ENCODE data around the gene DNAH11. TPM values are rescaled to one million over a fixed set of nuclear protein-coding genes. Genes with fewer than 3 reads are reported as not detected.

The DNAH11 gene
- total RNA-seq, 1 experiment from 2014 or later, result 0.54 TPM

DNA sequence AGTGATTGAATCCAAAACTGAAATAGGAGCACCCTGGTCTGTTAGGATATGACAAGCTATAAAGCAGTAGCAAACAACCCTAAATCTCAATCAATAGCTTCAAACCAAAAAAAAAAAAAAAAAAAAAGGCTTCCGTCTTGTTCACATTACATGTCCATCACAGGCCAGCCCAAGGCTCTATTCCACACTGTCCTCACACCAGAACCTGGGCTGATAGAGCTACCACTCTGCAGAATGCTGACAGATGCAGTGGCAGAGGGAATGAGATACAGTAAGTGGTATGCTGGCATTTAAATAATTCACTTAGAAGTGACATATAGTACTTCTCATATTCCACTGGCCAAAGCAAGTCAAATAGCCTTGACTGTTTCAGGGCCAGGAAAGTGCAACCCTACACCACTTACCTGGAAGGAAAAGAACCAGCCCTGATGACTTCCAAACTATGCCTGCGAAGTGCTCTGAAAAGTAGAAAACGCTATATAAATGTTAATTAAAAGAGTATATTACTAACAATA is 397.1 kb downstream of the DNAH11 start:
- POLR2A ChIA-PET (ENCODE audit: low non-redundant PET), result no interaction called here
- Histone ChIP-seq H3K9me3 (ENCODE audit: low read depth, low read length, poor library complexity, severe bottlenecking) (peaks cover 11% of the 10 kb centered on the region), H3K4me3 (ENCODE audit: low read depth, low read length, poor library complexity, severe bottlenecking) (no peak overlapping the region), H3K36me3 (ENCODE audit: insufficient read depth, low read length, poor library complexity, severe bottlenecking) (peaks cover 12% of the 10 kb centered on the region), H3K27ac (ENCODE audit: low read depth, low read length, poor library complexity, severe bottlenecking) (no peak overlapping the region), H3K27me3 (replicated peaks; ENCODE audit: insufficient read depth, low read depth, low read length, poor library complexity) (no peaks in the 10 kb centered on the region), H3K4me1 (ENCODE audit: insufficient read depth, low read length, poor library complexity, severe bottlenecking) (peaks cover 44% of the 10 kb centered on the region)
- CTCF ChIA-PET, result no interaction called here
- intact Hi-C loops (cut with micrococcal nuclease; ENCODE audit: unreplicated experiment), result loop anchor here (5.0 kb wide), 1 partner anchor 73 kb away; no protein-coding TSS in a partner anchor
- no peak for DNase-seq (ENCODE audit: low spot score)
- no peak for TF ChIP-seq EZH2 (IDR thresholded peaks at IDR 0.05; ENCODE audit: borderline replicate concordance, low read depth, low read length, poor library complexity, severe bottlenecking)
- TF ChIP-seq, protein P1, sequence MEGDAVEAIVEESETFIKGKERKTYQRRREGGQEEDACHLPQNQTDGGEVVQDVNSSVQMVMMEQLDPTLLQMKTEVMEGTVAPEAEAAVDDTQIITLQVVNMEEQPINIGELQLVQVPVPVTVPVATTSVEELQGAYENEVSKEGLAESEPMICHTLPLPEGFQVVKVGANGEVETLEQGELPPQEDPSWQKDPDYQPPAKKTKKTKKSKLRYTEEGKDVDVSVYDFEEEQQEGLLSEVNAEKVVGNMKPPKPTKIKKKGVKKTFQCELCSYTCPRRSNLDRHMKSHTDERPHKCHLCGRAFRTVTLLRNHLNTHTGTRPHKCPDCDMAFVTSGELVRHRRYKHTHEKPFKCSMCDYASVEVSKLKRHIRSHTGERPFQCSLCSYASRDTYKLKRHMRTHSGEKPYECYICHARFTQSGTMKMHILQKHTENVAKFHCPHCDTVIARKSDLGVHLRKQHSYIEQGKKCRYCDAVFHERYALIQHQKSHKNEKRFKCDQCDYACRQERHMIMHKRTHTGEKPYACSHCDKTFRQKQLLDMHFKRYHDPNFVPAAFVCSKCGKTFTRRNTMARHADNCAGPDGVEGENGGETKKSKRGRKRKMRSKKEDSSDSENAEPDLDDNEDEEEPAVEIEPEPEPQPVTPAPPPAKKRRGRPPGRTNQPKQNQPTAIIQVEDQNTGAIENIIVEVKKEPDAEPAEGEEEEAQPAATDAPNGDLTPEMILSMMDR (conservative IDR thresholded peaks at IDR 0.05; ENCODE audit: low read depth, low read length), result no peak
- no TSS peak for BruUV-seq (replicated peaks)

DNA sequence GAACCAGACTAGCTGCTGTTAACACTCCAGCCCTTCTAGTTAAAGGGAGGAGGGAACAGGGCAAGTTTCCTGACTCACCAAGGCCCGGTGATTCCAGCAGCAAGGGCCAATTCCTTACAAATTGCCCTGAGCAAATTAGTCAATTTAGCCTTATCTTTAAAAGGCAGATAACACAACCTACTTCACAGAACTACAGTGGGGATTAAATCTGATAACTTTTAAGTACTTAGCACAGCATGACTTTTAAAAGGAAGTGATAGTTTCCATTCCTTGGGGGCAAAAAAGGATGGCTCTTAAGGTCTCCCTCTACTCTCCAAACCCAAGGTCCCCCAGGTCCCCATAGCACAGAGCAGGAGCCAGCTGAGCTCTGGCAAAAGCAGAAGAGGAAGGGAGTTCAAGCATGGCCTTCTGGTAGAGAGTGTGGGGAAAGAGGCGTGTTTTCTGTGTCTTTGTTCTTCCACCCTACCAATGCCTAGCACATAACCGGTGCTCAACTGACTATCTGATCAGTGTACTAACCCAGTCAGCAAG is 398.8 kb downstream of the DNAH11 start:
- no peak overlapping the region for H3K27ac ChIP-seq (ENCODE audit: low read depth, low read length, poor library complexity, severe bottlenecking)
- no TSS peak for BruUV-seq (replicated peaks)
- intact Hi-C loops (cut with micrococcal nuclease; ENCODE audit: unreplicated experiment), result loop anchor here (5.0 kb wide), 1 partner anchor 74 kb away; no protein-coding TSS in a partner anchor
- no peaks in the 10 kb centered on the region for H3K27me3 ChIP-seq (replicated peaks; ENCODE audit: insufficient read depth, low read depth, low read length, poor library complexity)
- H3K4me1 ChIP-seq (ENCODE audit: insufficient read depth, low read length, poor library complexity, severe bottlenecking), result peaks cover 50% of the 10 kb centered on the region
- POLR2A ChIA-PET (ENCODE audit: low non-redundant PET), result no interaction called here
- CTCF ChIA-PET, result no interaction called here
- H3K9me3 ChIP-seq (ENCODE audit: low read depth, low read length, poor library complexity, severe bottlenecking), result peaks cover 8% of the 10 kb centered on the region
- peak; percentile 24 for DNase-seq (ENCODE audit: low spot score)
- no peak overlapping the region for H3K4me3 ChIP-seq (ENCODE audit: low read depth, low read length, poor library complexity, severe bottlenecking)
- TF ChIP-seq, protein P1 (conservative IDR thresholded peaks at IDR 0.05; ENCODE audit: low read depth, low read length), result no peak
- no peak for TF ChIP-seq EZH2 (IDR thresholded peaks at IDR 0.05; ENCODE audit: borderline replicate concordance, low read depth, low read length, poor library complexity, severe bottlenecking)
- peaks cover 10% of the 10 kb centered on the region for H3K36me3 ChIP-seq (ENCODE audit: insufficient read depth, low read length, poor library complexity, severe bottlenecking)

DNA sequence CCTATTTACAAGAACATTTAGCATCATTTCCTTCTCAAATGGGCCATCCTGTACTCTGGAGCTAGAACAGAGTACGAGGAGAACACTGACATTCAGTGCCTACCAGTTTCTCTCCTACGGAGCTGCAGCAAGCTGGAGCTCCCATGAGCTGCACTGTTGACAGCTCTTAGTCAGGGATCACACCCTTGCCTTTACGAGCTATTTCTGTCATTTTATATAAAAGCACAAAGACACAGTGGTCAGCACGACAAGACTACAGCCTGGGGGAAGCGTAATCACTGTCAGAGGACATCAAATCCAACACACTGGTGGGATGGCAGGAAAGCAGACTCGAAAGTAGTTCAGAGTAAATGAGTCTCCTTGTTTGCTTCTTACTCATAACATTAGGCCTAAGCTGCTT is 400.1 kb downstream of the DNAH11 start:
- ChIA-PET POLR2A (ENCODE audit: low non-redundant PET) (interaction anchor here (0.6 kb wide), 1 partner anchor 294 kb away, joined by 3 read pairs; no protein-coding TSS in a partner anchor), CTCF (no interaction called here)
- Histone ChIP-seq H3K9me3 (ENCODE audit: low read depth, low read length, poor library complexity, severe bottlenecking) (no peaks in the 10 kb centered on the region), H3K4me1 (ENCODE audit: insufficient read depth, low read length, poor library complexity, severe bottlenecking) (peaks cover 50% of the 10 kb centered on the region), H3K27ac (ENCODE audit: low read depth, low read length, poor library complexity, severe bottlenecking) (no peak overlapping the region), H3K4me3 (ENCODE audit: low read depth, low read length, poor library complexity, severe bottlenecking) (no peak overlapping the region), H3K36me3 (ENCODE audit: insufficient read depth, low read length, poor library complexity, severe bottlenecking) (peaks cover under 1% of the 10 kb centered on the region), H3K27me3 (replicated peaks; ENCODE audit: insufficient read depth, low read depth, low read length, poor library complexity) (no peaks in the 10 kb centered on the region)
- TF ChIP-seq EZH2 (IDR thresholded peaks at IDR 0.05; ENCODE audit: borderline replicate concordance, low read depth, low read length, poor library complexity, severe bottlenecking), result no peak
- TF ChIP-seq, protein P1 (conservative IDR thresholded peaks at IDR 0.05; ENCODE audit: low read depth, low read length), result no peak
- BruUV-seq (replicated peaks), result no TSS peak
- intact Hi-C loops (cut with micrococcal nuclease; ENCODE audit: unreplicated experiment), result loop anchor here (5.0 kb wide), 1 partner anchor 76 kb away; no protein-coding TSS in a partner anchor
- no peak for DNase-seq (ENCODE audit: low spot score)
